Endothelial cell (in vitro differentiated cells): ENCODE measurements around the gene GJB6. TPM values are rescaled to one million over a fixed set of nuclear protein-coding genes. Genes with fewer than 3 reads are reported as not detected.

Source experiments
- DNase-seq: peaks from one replicate; pipeline ENCODE4 v3.0.0; 2021; ENCODE audit warnings: low spot score
- H3K27ac Mint-ChIP-seq: one replicate; pipeline ENCODE4 v1.8.0; 2021; ENCODE audit warnings: mixed read lengths, inconsistent platforms; ENCODE audit not compliant: unreplicated experiment
- H3K27me3 Mint-ChIP-seq: one replicate; pipeline ENCODE4 v1.8.0; 2021; ENCODE audit warnings: mild to moderate bottlenecking, moderate library complexity, mixed read lengths, inconsistent platforms; ENCODE audit not compliant: unreplicated experiment
- H3K36me3 Mint-ChIP-seq: one replicate; pipeline ENCODE4 v1.8.0; 2021; ENCODE audit warnings: mild to moderate bottlenecking, low read depth, mixed read lengths, inconsistent platforms; ENCODE audit not compliant: unreplicated experiment
- H3K4me1 Mint-ChIP-seq: one replicate; pipeline ENCODE4 v1.8.0; 2021; ENCODE audit warnings: mild to moderate bottlenecking, mixed read lengths, inconsistent platforms; ENCODE audit not compliant: unreplicated experiment
- H3K4me3 Mint-ChIP-seq: one replicate; pipeline ENCODE4 v1.8.0; 2021; ENCODE audit warnings: mild to moderate bottlenecking, mixed read lengths, inconsistent platforms; ENCODE audit not compliant: unreplicated experiment
- H3K9me3 Mint-ChIP-seq: one replicate; pipeline ENCODE4 v1.8.0; 2021; ENCODE audit warnings: mixed read lengths, inconsistent platforms; ENCODE audit not compliant: unreplicated experiment
- CTCF ChIP-seq: fragments of 200-600 bp; sonication (generic); IDR thresholded peaks from one replicate; pipeline ENCODE4 v1.5.0; 2021; ENCODE audit warnings: antibody characterized with exemption; ENCODE audit not compliant: unreplicated experiment
- total RNA-seq: library from RNA; stranded (reverse); fragmentation: NEBNext Ultra II Directional; extraction: Animal tissue kit (Norgen Biotek cat#: 25700); gene quantifications from one replicate; pipeline ENCODE4 v1.2.1, GENCODE V29; 2021; ENCODE audit not compliant: unreplicated experiment

The GJB6 gene
- total RNA-seq, 1 donor from 2014 or later: 0.23 TPM

DNA sequence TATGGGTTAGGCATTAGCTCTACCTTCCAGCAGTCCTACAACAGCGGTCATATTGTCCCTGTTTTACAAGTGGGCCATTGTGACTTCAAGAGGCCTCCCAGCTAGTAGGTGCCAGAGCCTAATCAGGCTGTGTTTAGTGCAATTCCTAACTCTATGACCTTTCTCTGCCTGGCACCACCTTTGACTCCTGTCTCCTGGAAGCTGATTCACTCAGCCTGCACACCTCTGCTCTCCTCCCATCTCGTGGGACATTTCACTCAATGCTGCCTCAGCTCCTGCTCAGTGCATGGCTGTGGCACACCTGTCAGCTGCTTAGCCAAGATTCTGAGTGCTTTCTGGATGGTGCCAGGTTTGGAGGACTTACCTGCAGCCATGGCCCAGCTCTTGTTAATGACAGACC is 9.5 kb upstream of the GJB6 start:
- H3K9me3 Mint-ChIP-seq: no peaks in the 10 kb centered on the region
- peaks cover 5% of the 10 kb centered on the region for H3K27me3 Mint-ChIP-seq
- no peak overlapping the region for H3K4me3 Mint-ChIP-seq
- H3K4me1 Mint-ChIP-seq: no peaks in the 10 kb centered on the region
- H3K36me3 Mint-ChIP-seq: no peaks in the 10 kb centered on the region
- TF ChIP-seq CTCF: no peak
- H3K27ac Mint-ChIP-seq: no peak overlapping the region
- no peak for DNase-seq

DNA sequence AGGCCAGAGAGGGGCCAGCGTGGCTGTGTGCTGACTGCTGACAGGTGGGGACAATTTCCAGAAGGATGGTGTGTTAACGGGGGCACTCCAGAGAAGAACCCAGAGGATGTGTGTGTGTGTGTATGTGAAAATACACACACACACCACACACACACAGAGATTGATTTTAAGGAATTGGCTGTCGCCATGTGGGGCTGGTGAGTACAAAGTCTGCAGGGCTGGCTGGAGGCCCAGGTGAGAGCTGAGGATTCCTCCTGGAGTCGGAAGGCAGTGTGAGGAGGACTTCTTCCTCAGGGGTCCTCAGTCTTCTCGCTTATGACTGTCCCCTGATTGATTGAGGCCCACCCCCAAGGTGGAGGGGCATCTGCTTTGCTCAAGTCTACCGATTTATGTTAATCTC is 7.6 kb upstream of the GJB6 start:
- Mint-ChIP-seq H3K27ac (no peak overlapping the region), H3K4me3 (no peak overlapping the region), H3K36me3 (no peaks in the 10 kb centered on the region), H3K9me3 (no peaks in the 10 kb centered on the region), H3K4me1 (no peaks in the 10 kb centered on the region), H3K27me3 (peaks cover 7% of the 10 kb centered on the region)
- TF ChIP-seq CTCF: no peak
- no peak for DNase-seq

- DNase-seq: no peak
- Mint-ChIP-seq H3K9me3 (no peaks in the 10 kb centered on the region), H3K27ac (no peak overlapping the region), H3K36me3 (no peaks in the 10 kb centered on the region), H3K4me1 (peaks cover 9% of the 10 kb centered on the region), H3K4me3 (peak overlapping the region; percentile 31), H3K27me3 (peaks cover 18% of the 10 kb centered on the region)
- no peak for TF ChIP-seq CTCF
Observed at GRCh38 chr13:20232556-20233277, 598 bp upstream of the GJB6 start.

DNA sequence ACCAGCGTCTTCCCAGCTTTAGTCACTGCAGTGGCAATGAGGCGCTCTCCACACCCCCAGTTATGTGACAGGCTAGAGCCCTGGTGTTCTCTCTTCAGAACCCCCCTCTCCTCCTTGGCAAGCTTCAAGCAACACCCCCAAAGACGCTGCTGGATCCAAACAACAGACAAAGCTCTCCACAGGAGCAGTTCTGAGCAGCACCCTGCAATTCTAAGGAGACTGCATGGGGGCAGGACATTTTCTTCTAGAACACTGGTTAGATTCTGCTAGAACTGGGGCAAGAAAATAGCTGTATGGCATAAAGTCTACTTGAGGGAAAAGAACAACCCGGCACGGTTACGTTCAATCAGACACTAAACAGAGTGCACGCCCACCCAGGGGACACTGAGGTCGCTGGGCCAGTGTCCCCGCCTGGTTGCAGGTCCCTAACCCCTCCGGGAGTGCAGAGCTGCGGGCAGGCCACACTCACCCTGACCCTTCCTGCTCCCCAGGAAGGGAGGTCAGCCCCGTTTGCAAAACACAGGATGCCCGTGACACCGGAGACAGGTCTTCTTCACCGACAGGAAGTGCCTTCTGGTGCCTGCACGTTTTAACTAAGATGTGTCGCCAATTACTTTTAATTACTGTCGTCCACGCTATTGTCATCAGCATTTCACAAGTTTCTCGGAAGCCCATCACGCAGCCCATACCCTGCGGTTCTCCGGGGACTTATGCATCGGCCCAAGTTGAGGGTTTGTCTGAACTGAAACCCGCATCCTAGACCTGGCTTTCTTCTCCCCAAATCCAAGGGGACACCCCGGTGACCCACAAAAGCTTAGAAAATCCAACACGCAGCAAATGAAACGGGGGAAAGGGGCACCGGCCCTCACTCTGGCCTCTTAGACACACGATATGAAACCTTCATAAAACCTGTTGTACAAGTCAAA is 943 bp downstream of the GJB6 start:
- peaks cover 16% of the 10 kb centered on the region for H3K27me3 Mint-ChIP-seq
- H3K27ac Mint-ChIP-seq: no peak overlapping the region
- no peak for TF ChIP-seq CTCF
- no peaks in the 10 kb centered on the region for H3K9me3 Mint-ChIP-seq
- H3K4me1 Mint-ChIP-seq: peaks cover 9% of the 10 kb centered on the region
- no peaks in the 10 kb centered on the region for H3K36me3 Mint-ChIP-seq
- no peak for DNase-seq
- H3K4me3 Mint-ChIP-seq: peak overlapping the region; percentile 81

DNA sequence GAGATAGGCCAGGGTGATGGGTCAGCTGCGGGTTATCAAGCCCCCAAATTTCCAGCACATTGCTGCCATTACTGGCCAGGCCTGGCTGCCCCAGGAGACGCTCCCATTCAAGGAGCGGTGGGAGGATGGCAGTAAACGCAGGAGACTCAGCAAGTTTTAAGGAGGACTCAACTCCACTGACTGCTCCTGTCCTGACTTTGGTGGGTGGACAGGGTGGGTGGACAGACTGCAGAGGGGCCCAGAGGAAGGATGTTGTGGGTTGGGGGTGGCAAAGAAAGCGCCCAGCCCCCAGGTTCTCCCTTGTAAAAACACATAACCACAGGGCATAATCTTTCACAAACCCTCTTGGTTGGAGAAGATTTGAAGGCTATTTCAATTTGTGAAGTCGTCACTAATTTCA is 4.4 kb downstream of the GJB6 start:
- TF ChIP-seq CTCF: no peak
- H3K27ac Mint-ChIP-seq: no peak overlapping the region
- no peaks in the 10 kb centered on the region for H3K9me3 Mint-ChIP-seq
- H3K4me3 Mint-ChIP-seq: no peak overlapping the region
- peaks cover 9% of the 10 kb centered on the region for H3K27me3 Mint-ChIP-seq
- no peaks in the 10 kb centered on the region for H3K36me3 Mint-ChIP-seq
- DNase-seq: no peak
- peaks cover 9% of the 10 kb centered on the region for H3K4me1 Mint-ChIP-seq
